ENCODE measurements around the gene LRP2. TPM values are rescaled to one million over a fixed set of nuclear protein-coding genes. Genes with fewer than 3 reads are reported as not detected.

The LRP2 gene
- total and polyA plus RNA-seq, 10 of the 15 experiments (the other 5 are each of a cell fraction or from before 2014, with no cell fraction given), result 0.01 to 0.19 (median 0.06) TPM; not detected in 5

- CTCF ChIA-PET, result interaction anchor here (0.7 to 1.2 kb wide), 2 partner anchors 20 to 114 kb away, joined by 3 read pairs; no protein-coding TSS in a partner anchor
Measured at GRCh38 chr2:169160926-169161481, 201.3 kb downstream of the LRP2 start.

DNA sequence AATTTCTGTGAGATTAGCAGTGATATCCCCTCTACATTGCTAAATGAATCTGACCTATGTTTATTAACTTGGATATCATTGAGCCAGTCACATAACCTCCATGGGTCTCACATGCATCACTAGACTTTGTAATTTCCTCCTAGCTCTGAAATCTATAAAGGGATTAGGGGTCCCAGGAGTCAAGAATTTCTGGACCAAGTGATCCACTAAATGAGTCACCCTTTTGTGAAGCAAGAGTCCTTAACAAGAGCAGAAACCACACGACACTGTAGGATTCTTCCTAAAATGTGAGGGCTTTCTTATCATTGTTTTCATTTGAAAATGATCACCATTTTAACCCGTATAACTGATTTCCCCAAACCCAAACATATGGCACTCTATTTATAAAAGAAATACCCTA is 202.6 kb downstream of the LRP2 start:
- H2AFZ ChIP-seq (ENCODE audit: control insufficient read depth, low read depth, low read length), result no peak overlapping the region
- no peak overlapping the region for H3K4me2 ChIP-seq (ENCODE audit: control insufficient read depth, insufficient read depth)
- no peak overlapping the region for H3K4me3 ChIP-seq
- ChIA-PET RAD21 (ENCODE audit: unreplicated experiment) (no interaction called here), SMC1A (ENCODE audit: uncharacterized antibody, unreplicated experiment) (no interaction called here), CTCF (no interaction called here), POLR2A (no interaction called here)
- no peaks in the 10 kb centered on the region for H3K27me3 ChIP-seq (replicated peaks in 1 of 2; ENCODE audit: control insufficient read depth in 2 of 2, insufficient read depth in 2 of 2, low read length in 1 of 2)
- DNase-seq (ENCODE audit: low read depth, low spot score) (no peak), FAIRE-seq (no peak), ATAC-seq (no peak)
- H3K36me3 ChIP-seq (ENCODE audit: control insufficient read depth in 2 of 2, insufficient read depth in 2 of 2, low read length in 1 of 2), result no peaks in the 10 kb centered on the region
- no peaks in the 10 kb centered on the region for H3K4me1 ChIP-seq (ENCODE audit: control insufficient read depth, insufficient read depth, low read length)
- H3K9me3 ChIP-seq (replicated peaks; ENCODE audit: control insufficient read depth, insufficient read depth, low read length), result no peaks in the 10 kb centered on the region
- H3K9ac ChIP-seq (ENCODE audit: control insufficient read depth, insufficient read depth, low read length), result no peak overlapping the region
- H3K79me2 ChIP-seq (ENCODE audit: control insufficient read depth, insufficient read depth, low read length), result no peaks in the 10 kb centered on the region
- H4K20me1 ChIP-seq (ENCODE audit: control insufficient read depth, insufficient read depth), result no peaks in the 10 kb centered on the region
- H3K27ac ChIP-seq (ENCODE audit: control insufficient read depth, insufficient read depth), result no peak overlapping the region
- intact Hi-C loops (cut with micrococcal nuclease; ENCODE audit: unreplicated experiment) (no loop called here), in situ Hi-C loops (cut with MboI) (no loop called here)
- 4% methylated on average over 2 of the region's 2 CpGs for WGBS (ENCODE audit: insufficient coverage, insufficient replicate concordance, low lambda C conversion rate, missing lambda C conversion rate)
- no TSS peak for BruUV-seq (replicated peaks)
- no peak for TF ChIP-seq IRF4 (IDR thresholded peaks at IDR 0.05; ENCODE audit: low read depth, low read length)
- TF ChIP-seq RFX5 (IDR thresholded peaks at IDR 0.05; ENCODE audit: low read depth, low read length), result no peak
- TF ChIP-seq CREB1 (IDR thresholded peaks at IDR 0.05; ENCODE audit: low read depth), result no peak
- TF ChIP-seq, protein P1, sequence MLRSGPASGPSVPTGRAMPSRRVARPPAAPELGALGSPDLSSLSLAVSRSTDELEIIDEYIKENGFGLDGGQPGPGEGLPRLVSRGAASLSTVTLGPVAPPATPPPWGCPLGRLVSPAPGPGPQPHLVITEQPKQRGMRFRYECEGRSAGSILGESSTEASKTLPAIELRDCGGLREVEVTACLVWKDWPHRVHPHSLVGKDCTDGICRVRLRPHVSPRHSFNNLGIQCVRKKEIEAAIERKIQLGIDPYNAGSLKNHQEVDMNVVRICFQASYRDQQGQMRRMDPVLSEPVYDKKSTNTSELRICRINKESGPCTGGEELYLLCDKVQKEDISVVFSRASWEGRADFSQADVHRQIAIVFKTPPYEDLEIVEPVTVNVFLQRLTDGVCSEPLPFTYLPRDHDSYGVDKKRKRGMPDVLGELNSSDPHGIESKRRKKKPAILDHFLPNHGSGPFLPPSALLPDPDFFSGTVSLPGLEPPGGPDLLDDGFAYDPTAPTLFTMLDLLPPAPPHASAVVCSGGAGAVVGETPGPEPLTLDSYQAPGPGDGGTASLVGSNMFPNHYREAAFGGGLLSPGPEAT (IDR thresholded peaks at IDR 0.05; ENCODE audit: low read depth), result no peak
- TF ChIP-seq, protein P2, sequence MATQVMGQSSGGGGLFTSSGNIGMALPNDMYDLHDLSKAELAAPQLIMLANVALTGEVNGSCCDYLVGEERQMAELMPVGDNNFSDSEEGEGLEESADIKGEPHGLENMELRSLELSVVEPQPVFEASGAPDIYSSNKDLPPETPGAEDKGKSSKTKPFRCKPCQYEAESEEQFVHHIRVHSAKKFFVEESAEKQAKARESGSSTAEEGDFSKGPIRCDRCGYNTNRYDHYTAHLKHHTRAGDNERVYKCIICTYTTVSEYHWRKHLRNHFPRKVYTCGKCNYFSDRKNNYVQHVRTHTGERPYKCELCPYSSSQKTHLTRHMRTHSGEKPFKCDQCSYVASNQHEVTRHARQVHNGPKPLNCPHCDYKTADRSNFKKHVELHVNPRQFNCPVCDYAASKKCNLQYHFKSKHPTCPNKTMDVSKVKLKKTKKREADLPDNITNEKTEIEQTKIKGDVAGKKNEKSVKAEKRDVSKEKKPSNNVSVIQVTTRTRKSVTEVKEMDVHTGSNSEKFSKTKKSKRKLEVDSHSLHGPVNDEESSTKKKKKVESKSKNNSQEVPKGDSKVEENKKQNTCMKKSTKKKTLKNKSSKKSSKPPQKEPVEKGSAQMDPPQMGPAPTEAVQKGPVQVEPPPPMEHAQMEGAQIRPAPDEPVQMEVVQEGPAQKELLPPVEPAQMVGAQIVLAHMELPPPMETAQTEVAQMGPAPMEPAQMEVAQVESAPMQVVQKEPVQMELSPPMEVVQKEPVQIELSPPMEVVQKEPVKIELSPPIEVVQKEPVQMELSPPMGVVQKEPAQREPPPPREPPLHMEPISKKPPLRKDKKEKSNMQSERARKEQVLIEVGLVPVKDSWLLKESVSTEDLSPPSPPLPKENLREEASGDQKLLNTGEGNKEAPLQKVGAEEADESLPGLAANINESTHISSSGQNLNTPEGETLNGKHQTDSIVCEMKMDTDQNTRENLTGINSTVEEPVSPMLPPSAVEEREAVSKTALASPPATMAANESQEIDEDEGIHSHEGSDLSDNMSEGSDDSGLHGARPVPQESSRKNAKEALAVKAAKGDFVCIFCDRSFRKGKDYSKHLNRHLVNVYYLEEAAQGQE (IDR thresholded peaks at IDR 0.05; ENCODE audit: low read depth, low read length), result no peak
- no peak for TF ChIP-seq HDAC6 (IDR thresholded peaks at IDR 0.05; ENCODE audit: unreplicated experiment)
- TF ChIP-seq HDAC2 (IDR thresholded peaks at IDR 0.05), result no peak
- no peak for TF ChIP-seq BCL11A (IDR thresholded peaks at IDR 0.05; ENCODE audit: low read depth, low read length)
- TF ChIP-seq CHD2 (IDR thresholded peaks at IDR 0.05; ENCODE audit: borderline replicate concordance, low read depth, low read length), result no peak
- TF ChIP-seq ZSCAN29 (IDR thresholded peaks at IDR 0.05), result no peak
- no peak for TF ChIP-seq NBN (IDR thresholded peaks at IDR 0.05)
- TF ChIP-seq STAT3 (IDR thresholded peaks at IDR 0.05; ENCODE audit: low read depth, low read length), result no peak
- no peak for TF ChIP-seq NFYB (IDR thresholded peaks at IDR 0.05; ENCODE audit: insufficient read depth, low read depth, low read length)

More at GRCh38 chr2:169160926-169161481, 201.3 kb downstream of the LRP2 start:
- TF ChIP-seq SMAD5 (IDR thresholded peaks at IDR 0.05; ENCODE audit: low read depth), result no peak
- BruUV-seq (replicated peaks), result no TSS peak
- no peak for FAIRE-seq
- ChIA-PET SMC1A (ENCODE audit: uncharacterized antibody, unreplicated experiment) (no interaction called here), RAD21 (ENCODE audit: unreplicated experiment) (no interaction called here), POLR2A (no interaction called here)
- Histone ChIP-seq H4K20me1 (ENCODE audit: control insufficient read depth, insufficient read depth) (no peaks in the 10 kb centered on the region), H3K9ac (ENCODE audit: control insufficient read depth, insufficient read depth, low read length) (no peak overlapping the region), H3K27me3 (replicated peaks in 1 of 2; ENCODE audit: control insufficient read depth in 2 of 2, insufficient read depth in 2 of 2, low read length in 1 of 2) (no peaks in the 10 kb centered on the region), H3K79me2 (ENCODE audit: control insufficient read depth, insufficient read depth, low read length) (no peaks in the 10 kb centered on the region), H3K9me3 (replicated peaks; ENCODE audit: control insufficient read depth, insufficient read depth, low read length) (no peaks in the 10 kb centered on the region), H3K4me2 (ENCODE audit: control insufficient read depth, insufficient read depth) (no peak overlapping the region), H3K27ac (ENCODE audit: control insufficient read depth, insufficient read depth) (no peak overlapping the region), H3K36me3 (ENCODE audit: control insufficient read depth in 2 of 2, insufficient read depth in 2 of 2, low read length in 1 of 2) (no peaks in the 10 kb centered on the region), H3K4me1 (ENCODE audit: control insufficient read depth, insufficient read depth, low read length) (no peaks in the 10 kb centered on the region), H2AFZ (ENCODE audit: control insufficient read depth, low read depth, low read length) (no peak overlapping the region), H3K4me3 (no peak overlapping the region)
- intact Hi-C loops (cut with micrococcal nuclease; ENCODE audit: unreplicated experiment) (no loop called here), in situ Hi-C loops (cut with MboI) (no loop called here)
- 2% methylated on average over 2 of the region's 2 CpGs for WGBS (ENCODE audit: insufficient coverage, insufficient replicate concordance, low lambda C conversion rate, missing lambda C conversion rate)
- DNase-seq (ENCODE audit: low read depth, low spot score), result no peak
- no peak for ATAC-seq

Data from GM12878 (cell line).